Stomach smooth muscle (tissue), 2 donors: Measurements from ENCODE around the gene TMEM108.

Experiments
- H3K27ac ChIP-seq: one replicate; pipeline ENCODE4 v1.7.0; 2013; ENCODE audit warnings: mild to moderate bottlenecking, low read length, inconsistent platforms
- H3K27me3 ChIP-seq, 2 donors: one replicate each; pipeline ENCODE4 v1.7.0; 2013; ENCODE audit warnings: low read length in 2 of 2; ENCODE audit not compliant: insufficient read depth in 2 of 2, control insufficient read depth in 1 of 2
- H3K36me3 ChIP-seq, 2 donors: one replicate each; pipeline ENCODE4 v1.7.0; 2013; ENCODE audit warnings: low read length in 2 of 2; ENCODE audit not compliant: control insufficient read depth in 2 of 2, insufficient read depth in 2 of 2
- H3K4me1 ChIP-seq: one replicate; pipeline ENCODE4 v1.7.0; 2013; ENCODE audit warnings: low read length; ENCODE audit not compliant: control insufficient read depth, insufficient read depth
- H3K4me3 ChIP-seq, 2 donors: one replicate each; pipeline ENCODE4 v1.7.0; 2013; ENCODE audit warnings: low read length in 2 of 2
- H3K9ac ChIP-seq, 2 donors: one replicate each; pipeline ENCODE4 v1.7.0; 2013; ENCODE audit warnings: low read length in 2 of 2, mild to moderate bottlenecking in 1 of 2
- H3K9me3 ChIP-seq, 2 donors: one replicate each; pipeline ENCODE4 v1.7.0; 2013; ENCODE audit warnings: low read length in 2 of 2; ENCODE audit not compliant: control insufficient read depth in 2 of 2
- donor health status: healthy.
- donor health status: Pancreatic carcinoma.

The TMEM108 gene

GRCh38 chr3:133192363-133192945, 154.3 kb downstream of the TMEM108 start:
- H3K27ac ChIP-seq: no peak overlapping the region
- no peak overlapping the region for H3K9ac ChIP-seq
- H3K4me1 ChIP-seq: no peaks in the 10 kb centered on the region
- no peak overlapping the region for H3K4me3 ChIP-seq
- H3K27me3 ChIP-seq: no peaks in the 10 kb centered on the region
- H3K9me3 ChIP-seq: no peaks in the 10 kb centered on the region
- H3K36me3 ChIP-seq: no peaks in the 10 kb centered on the region

GRCh38 chr3:133192967-133193366, 154.8 kb downstream of the TMEM108 start:
- H3K4me3 ChIP-seq: no peak overlapping the region
- no peaks in the 10 kb centered on the region for H3K27me3 ChIP-seq
- H3K27ac ChIP-seq: no peak overlapping the region
- H3K4me1 ChIP-seq: no peaks in the 10 kb centered on the region
- no peak overlapping the region for H3K9ac ChIP-seq
- H3K36me3 ChIP-seq: no peaks in the 10 kb centered on the region
- no peaks in the 10 kb centered on the region for H3K9me3 ChIP-seq

GRCh38 chr3:133196527-133196926, 158.3 kb downstream of the TMEM108 start:
- H3K9me3 ChIP-seq: peaks cover 0 to 2% of the 10 kb centered on the region in 2 donors

GRCh38 chr3:133197619-133198018, 159.4 kb downstream of the TMEM108 start:
- no peaks in the 10 kb centered on the region for H3K36me3 ChIP-seq
- H3K27ac ChIP-seq: no peak overlapping the region
- no peak overlapping the region for H3K4me3 ChIP-seq
- no peaks in the 10 kb centered on the region for H3K4me1 ChIP-seq
- H3K27me3 ChIP-seq: no peaks in the 10 kb centered on the region
- H3K9ac ChIP-seq: no peak overlapping the region
- H3K9me3 ChIP-seq: peaks cover 0 to 2% of the 10 kb centered on the region in 2 donors

More at GRCh38 chr3:133196527-133196926, 158.3 kb downstream of the TMEM108 start:
- Histone ChIP-seq H3K27ac (no peak overlapping the region), H3K9ac (no peak overlapping the region), H3K27me3 (no peaks in the 10 kb centered on the region), H3K4me1 (no peaks in the 10 kb centered on the region), H3K36me3 (no peaks in the 10 kb centered on the region), H3K4me3 (no peak overlapping the region)

DNA sequence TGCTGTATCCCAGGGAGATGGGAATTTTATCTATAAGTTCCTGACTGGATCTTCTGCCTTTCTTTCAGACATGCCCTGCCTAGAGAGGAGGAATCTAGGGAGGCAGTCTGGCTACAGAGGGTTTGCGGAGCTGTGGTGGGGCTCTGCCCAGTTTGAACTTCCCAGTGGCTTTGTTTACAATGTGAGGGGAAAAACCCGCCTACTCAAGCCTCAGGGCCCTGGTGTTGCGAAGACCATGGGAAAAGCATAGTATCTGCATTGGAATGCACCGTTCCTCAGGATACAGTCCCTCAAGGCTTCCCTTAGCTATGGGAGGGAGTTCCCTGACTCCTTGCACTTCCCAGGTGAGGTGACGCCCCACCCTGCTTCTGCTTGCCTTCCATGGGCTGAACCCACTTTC, 168.7 kb downstream of the TMEM108 start:
- H3K27me3 ChIP-seq: no peaks in the 10 kb centered on the region
- peaks cover 0 to 2% of the 10 kb centered on the region in 2 donors for H3K9me3 ChIP-seq
- H3K27ac ChIP-seq: no peak overlapping the region
- no peaks in the 10 kb centered on the region for H3K4me1 ChIP-seq
- H3K9ac ChIP-seq: no peak overlapping the region
- H3K4me3 ChIP-seq: no peak overlapping the region
- H3K36me3 ChIP-seq: no peaks in the 10 kb centered on the region

GRCh38 chr3:133208184-133208583, 170.0 kb downstream of the TMEM108 start:
- no peak overlapping the region for H3K9ac ChIP-seq
- no peaks in the 10 kb centered on the region for H3K36me3 ChIP-seq
- no peaks in the 10 kb centered on the region for H3K27me3 ChIP-seq
- peaks cover 0 to 2% of the 10 kb centered on the region in 2 donors for H3K9me3 ChIP-seq
- no peaks in the 10 kb centered on the region for H3K4me1 ChIP-seq
- no peak overlapping the region for H3K4me3 ChIP-seq
- no peak overlapping the region for H3K27ac ChIP-seq

DNA sequence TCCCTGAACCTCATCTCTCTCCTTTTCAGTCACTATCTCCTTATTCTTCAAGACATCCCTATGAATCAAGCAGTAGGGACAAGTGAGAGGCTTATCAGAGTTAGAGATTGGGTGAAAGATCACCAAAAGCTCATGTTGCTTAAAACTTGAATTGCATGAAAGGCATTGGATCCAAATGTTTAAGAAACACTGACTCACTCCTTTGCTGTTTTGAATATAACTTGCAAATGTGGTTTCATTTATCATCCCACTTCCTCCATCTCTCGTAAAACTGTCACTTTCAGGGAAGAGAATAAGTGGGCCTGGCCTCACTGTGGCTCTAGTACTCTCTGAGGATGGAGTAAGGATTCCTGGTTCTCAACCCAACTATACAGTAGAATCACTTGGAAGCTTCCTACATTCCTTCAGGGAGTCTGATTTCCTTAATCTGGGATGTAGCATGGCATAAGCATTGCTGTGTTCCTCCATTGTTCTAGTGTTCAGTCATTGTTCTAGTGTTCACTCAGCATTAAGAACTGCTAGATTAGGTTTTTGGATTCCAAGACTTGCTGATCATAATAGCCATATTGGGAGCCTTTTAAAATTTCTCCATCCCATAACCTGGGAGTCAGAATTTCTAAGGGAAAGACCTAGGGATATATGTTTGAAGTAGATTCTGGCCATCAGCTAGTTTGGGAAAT, 171.8 kb downstream of the TMEM108 start:
- Histone ChIP-seq H3K9ac (no peak overlapping the region), H3K27ac (no peak overlapping the region), H3K27me3 (no peaks in the 10 kb centered on the region), H3K4me3 (no peak overlapping the region), H3K4me1 (no peaks in the 10 kb centered on the region), H3K36me3 (no peaks in the 10 kb centered on the region), H3K9me3 (no peaks in the 10 kb centered on the region)

- Histone ChIP-seq H3K9ac (no peak overlapping the region), H3K9me3 (no peaks in the 10 kb centered on the region), H3K27ac (no peak overlapping the region)
Observed at GRCh38 chr3:133210656-133211055, 172.5 kb downstream of the TMEM108 start.

GRCh38 chr3:133211449-133211848, 173.3 kb downstream of the TMEM108 start:
- H3K9me3 ChIP-seq: no peaks in the 10 kb centered on the region
- H3K4me3 ChIP-seq: no peak overlapping the region

More at GRCh38 chr3:133210656-133211055, 172.5 kb downstream of the TMEM108 start:
- Histone ChIP-seq H3K4me3 (no peak overlapping the region), H3K27me3 (no peaks in the 10 kb centered on the region), H3K36me3 (no peaks in the 10 kb centered on the region), H3K4me1 (no peaks in the 10 kb centered on the region)

GRCh38 chr3:133211856-133212255, 173.7 kb downstream of the TMEM108 start:
- Histone ChIP-seq H3K9ac (no peak overlapping the region), H3K9me3 (no peaks in the 10 kb centered on the region), H3K27me3 (no peaks in the 10 kb centered on the region), H3K4me3 (no peak overlapping the region), H3K27ac (no peak overlapping the region), H3K4me1 (no peaks in the 10 kb centered on the region), H3K36me3 (no peaks in the 10 kb centered on the region)

More at GRCh38 chr3:133211449-133211848, 173.3 kb downstream of the TMEM108 start:
- no peak overlapping the region for H3K27ac ChIP-seq
- H3K4me1 ChIP-seq: no peaks in the 10 kb centered on the region
- H3K9ac ChIP-seq: no peak overlapping the region
- no peaks in the 10 kb centered on the region for H3K27me3 ChIP-seq
- H3K36me3 ChIP-seq: no peaks in the 10 kb centered on the region

DNA sequence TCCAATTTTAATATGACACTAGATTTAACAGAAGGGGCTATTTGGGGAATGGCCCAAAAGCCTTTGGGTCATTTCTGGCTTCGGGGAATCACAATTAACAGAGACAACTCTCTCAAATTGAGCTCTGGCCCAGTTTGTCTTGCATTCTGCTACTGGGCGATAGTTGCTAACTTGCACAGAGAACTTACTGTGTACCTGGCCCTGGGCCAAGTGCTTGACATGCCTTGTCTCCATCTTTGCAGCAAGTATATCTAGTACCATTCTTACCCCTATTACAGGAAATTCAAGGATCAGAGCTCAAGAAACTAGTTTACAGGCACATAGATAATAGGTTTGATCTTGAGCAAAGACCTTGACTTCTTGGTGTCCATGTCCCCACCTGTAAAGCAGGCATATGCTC, 175.7 kb downstream of the TMEM108 start:
- no peaks in the 10 kb centered on the region for H3K36me3 ChIP-seq
- H3K9ac ChIP-seq: no peak overlapping the region
- H3K9me3 ChIP-seq: no peaks in the 10 kb centered on the region
- H3K4me3 ChIP-seq: no peak overlapping the region
- no peaks in the 10 kb centered on the region for H3K27me3 ChIP-seq
- no peak overlapping the region for H3K27ac ChIP-seq
- no peaks in the 10 kb centered on the region for H3K4me1 ChIP-seq
